DMS 273 treated with DMSO at 0.1 percent for 48 hours (cell line): ENCODE results near the gene LARP6.
"Not testable (repeated sequence)": the region's sequence is repeated elsewhere in the genome, so short reads cannot be mapped to it uniquely, and the experiment has no call there.

Source experiments
- DNase-seq: peaks from one replicate; lab custom pipeline; 2025; lab: John Stamatoyannopoulos, UW

LARP6 gene

DNA sequence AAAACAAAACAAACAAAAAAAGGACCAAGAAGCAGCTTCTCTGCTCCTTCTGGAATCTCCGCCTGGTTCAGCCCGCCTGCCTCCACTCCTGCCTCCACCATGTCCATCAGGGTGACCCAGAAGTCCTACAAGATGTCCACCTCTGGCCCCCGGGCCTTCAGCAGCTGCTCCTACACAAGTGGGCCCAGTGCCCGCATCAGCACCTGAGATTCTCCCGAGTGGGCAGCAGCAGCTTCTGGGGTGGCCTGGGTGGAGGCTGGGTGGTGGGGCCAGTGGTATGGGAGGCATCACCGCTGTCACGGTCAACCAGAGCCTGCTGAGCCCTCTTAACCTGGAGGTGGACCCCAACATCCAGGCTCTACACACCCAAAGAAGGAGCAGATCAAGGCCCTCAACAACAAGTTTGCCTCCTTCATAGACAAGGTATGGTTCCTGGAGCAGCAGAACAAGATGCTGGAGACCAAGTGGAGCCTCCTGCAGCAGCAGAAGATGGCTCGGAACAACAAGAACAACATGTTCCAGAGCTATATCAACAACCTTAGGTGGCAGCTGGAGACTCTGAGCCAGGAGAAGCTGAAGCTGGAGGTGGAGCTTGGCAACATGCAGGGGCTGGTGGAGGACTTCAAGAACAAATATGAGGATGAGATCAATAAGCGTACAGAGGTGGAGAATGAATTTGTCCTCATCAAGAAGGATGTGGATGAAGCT, 4.8 kb upstream of the LARP6 start:
- not testable (repeated sequence) for DNase-seq

DNA sequence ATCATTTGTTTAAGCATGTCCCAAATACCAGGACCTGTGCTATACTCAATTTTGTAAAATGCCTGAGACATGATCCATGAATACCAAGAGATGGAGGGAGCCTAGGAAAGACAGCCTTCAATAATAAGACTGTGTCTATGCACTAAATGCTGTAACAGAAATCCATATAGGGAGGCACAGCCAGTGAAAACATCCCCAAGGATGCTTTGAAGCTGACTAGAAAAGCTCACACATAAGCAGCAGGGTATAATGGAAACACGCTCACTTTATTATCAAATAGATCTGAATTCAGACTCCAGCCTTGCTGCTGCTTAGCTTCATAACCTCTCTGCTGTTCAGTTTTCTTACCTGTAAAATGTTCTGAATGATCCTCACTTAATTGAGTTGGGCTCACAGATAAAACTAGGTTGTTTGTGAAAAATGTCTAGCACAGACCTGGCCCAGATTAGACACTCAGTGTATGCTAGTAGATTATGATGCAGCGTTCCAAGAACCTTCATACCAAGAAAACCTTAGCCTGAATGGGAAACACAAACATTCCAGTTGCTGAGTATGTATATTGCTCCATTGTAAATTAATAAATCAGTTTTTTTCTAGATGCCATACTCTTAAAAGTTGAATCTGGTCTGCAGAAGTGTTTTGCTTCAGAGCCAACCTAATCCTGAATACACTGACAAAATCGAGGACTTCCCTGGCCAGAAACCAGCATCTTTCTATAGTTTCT, 3.8 kb upstream of the LARP6 start:
- no peak for DNase-seq

DNA sequence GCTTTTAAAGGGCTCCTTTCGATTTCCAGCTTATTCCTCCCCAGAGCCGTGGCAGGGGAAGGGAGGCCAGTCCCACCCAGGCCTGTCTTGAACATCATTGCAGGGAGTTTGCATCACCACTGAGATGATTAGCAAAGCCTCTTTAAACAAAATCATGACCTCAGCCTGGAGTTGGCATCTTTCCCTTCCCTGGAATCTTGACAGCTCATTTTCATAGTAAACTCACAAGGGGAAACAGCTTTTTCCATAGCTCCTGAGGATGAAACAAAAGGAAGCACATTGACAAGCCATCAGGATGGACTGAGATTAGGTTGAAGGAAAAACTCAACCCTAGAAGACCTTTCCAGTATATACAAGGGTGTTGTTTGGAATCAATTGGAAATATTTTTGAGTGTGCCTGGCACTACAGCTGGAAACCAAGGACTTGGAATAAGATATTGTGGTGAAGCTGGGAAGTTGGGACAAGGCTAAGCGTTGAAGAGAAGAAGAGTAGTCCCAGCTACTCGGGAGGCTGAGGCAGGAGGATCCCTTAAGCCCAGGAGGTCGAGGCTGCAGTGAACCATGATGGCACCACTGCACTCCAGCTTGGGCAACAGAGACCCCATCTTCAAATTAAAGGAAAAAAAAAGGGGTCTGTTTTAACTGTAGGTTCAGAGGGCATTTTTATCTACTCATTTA, 3.1 kb upstream of the LARP6 start:
- DNase-seq, result no peak

DNA sequence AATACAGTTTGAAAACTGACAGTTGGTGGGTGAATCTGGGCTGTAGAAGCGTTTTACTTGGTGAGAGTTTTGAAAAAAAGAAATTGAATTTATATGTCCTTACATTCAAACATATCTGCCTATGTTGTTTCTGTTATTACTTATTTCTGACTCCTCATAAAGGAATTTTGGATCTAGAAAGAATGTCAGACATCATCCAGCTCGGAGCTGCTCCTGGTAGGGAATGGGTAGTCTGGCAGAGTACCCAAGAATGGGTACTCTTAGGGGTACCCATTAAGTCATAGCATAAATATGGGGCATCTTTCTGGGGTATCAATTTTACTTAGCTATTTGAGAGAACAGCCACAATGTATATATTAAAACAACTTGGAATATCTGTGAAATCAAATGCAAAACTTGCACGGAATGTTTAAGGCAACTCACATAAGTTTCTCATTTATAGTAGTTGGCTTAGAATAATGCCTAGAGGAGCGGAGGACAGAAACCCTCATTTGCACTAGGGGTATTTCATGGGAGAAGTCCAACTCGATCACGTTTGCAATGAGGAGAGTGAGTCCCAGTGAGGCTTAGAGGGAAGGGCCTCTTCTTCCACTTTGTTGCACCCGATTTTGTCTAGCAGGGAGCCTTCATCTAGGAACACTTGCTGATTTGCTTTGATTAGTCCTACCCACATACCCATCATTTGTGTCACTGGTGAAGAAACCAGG, 2.4 kb upstream of the LARP6 start:
- DNase-seq, result no peak

DNA sequence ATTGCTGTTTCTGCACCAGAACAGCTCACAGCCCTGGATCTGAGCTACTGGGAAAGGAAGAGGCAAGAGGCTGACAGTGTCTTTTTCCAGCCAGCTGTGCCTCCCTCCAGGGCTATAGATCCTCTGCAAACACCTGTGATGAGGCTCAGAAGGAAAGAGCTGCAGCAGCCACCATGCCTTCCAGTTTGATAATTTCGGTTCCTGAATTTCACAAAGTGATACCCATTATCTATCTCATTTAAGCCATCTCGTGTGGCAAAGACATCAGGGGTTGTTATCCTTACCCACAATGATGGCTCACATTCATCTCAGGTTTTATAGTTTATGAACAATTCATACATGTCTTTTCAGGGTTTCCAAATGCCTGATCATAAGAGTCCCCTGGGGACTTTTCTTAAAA, 1.8 kb upstream of the LARP6 start:
- no peak for DNase-seq

DNA sequence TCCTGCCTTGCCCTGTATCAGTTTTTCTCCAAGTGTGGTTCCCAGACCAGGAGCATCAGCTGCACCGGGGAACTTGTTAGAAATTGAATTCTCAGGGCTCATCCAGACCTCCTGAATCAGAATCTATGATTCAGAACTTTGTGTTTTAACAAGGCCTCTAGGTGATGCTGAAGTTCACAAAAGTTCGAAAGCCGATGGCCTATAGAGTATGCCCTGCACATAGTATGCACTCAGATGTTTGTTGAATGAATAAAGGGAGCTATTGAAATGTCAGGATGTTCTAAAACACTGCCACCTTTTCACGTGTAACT, 664 bp upstream of the LARP6 start:
- DNase-seq, result no peak

DNA sequence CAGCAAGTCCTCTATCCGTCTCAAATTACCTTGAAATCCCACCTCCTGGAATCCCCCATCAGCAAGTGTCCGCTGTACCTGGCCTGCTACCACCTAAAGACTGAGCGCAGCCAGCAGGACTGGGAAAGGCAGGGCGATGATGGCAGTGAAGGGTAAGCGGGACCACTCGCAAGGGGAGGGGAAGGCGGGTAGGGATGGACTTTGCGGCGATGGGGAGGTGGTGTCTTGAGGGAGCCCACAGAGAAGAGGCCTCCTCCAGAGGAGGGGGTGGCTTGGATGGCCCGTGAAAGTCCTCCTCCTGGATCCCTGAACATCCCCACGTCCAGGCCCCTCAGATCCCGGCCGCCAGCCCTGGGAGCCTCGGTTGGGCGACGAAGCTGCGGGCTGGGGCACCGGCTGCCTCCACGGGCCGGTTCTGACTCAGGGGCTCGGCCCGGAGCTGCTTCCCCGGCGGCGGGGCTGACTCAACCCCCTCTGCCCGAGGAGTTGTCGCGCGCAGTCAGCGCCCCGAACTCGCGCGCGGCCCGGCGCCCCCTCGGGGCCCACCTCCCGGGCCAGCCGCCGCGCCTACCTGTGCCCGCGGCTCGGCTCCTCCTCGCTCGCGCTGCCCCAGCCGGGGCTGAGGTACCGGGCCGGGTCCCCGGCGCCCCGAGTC, 512 bp downstream of the LARP6 start:
- DNase-seq, result no peak

DNA sequence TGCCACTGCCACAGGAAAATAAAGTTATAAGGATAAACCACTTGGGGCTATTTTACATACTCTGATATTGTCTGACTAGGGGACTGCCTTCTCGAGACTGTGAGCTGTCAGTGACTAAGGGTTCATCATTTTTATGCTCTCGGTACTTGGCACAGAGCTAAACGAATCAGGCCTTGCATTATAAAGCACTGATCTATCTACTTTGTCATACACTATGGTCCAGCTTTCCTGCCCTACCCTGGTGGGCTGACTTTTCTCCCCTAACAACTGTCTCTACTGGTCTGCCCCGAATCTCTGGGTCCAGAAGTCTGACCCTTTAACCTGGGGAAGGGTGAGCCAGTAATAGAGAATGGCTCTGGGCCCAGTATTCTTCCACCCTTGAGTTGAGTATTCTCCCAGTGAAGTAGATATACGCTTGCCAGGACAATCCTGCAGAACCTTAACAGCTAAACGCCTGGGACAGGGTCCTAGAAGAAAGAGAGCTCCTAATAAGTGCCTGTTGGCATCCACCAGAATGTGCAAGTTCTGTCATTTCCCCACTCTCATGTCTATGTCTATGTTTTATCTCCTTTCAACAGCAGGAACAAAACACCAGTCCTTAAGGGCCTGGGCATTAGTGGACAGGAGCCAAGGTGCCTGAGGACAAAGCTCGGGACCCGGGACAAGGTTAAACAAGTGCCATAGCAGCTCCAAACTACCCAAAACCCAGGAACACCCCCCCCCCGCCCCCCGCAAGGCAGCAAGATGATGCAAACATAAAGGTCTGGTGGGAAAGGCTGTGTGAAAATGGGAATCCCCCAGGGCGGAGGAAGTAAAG, 1.2 kb downstream of the LARP6 start:
- DNase-seq, result no peak

DNA sequence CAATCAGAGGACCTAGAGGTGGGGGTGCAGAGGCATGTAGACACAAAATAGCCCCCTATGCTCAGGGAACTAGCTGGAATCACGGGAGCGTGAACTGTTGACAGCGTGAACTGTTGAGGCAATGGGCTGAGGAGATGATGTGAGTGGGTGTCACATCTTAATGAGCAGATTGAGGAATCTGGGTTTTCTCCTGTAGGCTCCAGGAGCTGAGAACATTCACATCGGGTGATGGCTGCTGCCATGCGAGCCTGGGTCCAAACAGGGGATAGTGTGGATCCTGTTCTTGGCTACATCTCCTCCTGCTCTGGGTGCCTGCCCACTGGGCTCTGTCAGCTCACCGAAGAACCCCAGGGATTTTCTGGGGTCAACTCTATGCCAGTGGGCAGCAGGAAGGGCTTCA, 2.1 kb downstream of the LARP6 start:
- DNase-seq, result no peak

DNA sequence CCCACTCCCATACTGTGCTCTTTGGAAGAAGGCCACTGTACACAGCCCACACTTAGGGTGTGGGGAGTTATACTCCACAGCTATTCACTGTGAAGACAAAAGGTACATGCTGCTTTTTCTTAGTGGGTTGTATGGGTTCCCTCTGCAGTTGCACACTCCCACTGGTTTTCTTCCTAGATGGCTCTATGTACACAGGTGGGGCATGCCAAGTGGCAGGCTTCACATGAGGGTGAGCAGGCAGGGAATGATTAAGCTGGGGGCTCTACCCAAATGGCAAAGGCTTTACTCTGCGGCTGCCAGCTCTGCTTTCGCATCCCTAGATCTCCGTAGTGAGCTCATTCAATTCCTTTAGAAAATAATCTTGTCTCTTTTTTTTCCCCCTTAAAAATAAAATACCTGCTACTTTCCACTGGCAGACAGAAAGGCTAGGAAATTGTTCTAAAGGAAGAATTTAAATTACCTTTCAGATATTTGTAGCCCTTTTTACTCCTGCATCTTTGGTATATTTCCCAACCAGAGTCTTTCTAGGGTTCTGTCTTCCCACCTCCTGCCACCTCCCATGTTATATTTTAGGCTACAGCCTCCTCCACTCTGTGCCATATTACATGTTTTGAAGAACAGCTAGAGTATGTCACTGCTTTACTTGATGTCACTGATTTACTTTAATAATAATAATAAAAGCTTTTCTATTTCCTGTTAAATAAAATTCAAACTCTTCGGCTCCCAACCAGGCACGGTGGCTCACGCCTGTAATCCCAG, 8.2 kb downstream of the LARP6 start:
- DNase-seq, result no peak

DNA sequence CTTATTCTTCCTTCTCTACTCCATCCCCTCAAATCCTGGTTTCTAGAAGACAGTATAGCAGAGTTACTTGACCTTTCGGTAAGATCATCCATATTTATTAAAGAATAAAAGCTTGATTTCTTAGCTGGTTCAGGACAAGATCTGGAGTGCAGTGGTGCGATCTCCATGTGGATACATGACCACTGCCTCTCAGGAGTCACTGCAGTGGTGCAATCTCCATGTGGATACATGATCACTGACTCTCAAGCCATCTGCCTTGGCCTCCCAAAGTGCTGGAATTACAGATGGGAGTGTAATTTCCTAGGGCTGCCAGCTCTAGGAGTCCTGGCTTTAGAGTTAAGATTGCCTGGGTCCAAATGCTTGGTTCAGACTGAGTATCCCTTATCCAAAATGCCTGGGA, 16.5 kb downstream of the LARP6 start:
- no peak for DNase-seq

DNA sequence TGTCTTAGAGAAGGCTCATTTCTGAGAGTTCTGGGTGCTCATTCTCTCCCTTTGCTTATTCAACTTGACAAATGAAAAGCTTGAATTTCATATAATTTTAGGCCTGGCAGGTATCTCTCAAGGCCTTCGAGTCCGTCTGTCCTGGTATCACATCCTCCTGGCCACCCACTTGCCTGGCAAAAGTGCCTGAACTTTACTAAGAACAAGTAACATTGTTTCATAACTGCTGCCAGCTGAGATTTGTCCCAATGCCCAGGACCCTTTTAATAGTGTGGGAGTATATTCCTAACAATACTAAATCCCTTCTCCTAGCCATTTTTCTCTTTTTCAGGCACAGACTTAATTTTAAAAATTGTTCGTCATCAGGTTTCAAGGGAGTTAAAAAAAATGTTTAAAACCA, 18.1 kb downstream of the LARP6 start:
- DNase-seq, result no peak

DNA sequence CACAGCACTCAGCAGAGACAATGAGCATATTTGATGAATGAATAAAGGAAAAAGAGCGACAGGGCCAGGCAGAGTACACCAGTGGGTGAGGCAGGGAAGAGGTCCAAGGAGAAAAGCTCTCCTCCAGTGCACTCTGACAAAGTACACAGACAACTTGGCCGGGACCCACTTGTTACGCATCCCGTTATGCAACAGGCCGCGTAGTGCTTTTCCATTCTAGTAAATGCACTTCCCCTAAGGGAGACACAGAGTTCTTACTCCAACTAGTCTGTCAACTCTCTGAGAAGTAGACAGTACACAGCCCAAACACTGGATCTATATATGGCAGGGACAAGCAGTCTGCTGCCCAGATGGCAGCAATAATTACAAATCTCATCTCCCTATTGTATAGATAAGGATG, 18.5 kb downstream of the LARP6 start:
- no peak for DNase-seq

DNA sequence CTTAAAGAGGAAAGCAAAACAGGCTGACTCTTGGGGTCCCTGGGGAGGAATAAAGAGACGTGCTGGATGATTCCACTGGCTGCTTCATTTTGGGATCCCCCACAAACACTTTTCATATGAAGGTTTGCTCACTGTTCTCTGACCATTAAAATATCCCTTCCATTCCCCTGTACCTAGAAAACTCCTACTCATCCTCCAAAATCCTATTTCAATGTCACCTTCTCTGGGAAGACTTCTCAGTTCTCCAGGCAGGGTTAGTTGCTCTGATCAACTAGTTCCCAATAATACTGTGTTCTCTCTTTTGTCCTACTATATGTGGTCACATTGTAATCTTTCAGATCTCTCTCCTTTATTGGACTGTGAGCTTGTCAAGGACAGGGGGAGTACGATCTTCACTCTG, 19.0 kb downstream of the LARP6 start:
- no peak for DNase-seq

DNA sequence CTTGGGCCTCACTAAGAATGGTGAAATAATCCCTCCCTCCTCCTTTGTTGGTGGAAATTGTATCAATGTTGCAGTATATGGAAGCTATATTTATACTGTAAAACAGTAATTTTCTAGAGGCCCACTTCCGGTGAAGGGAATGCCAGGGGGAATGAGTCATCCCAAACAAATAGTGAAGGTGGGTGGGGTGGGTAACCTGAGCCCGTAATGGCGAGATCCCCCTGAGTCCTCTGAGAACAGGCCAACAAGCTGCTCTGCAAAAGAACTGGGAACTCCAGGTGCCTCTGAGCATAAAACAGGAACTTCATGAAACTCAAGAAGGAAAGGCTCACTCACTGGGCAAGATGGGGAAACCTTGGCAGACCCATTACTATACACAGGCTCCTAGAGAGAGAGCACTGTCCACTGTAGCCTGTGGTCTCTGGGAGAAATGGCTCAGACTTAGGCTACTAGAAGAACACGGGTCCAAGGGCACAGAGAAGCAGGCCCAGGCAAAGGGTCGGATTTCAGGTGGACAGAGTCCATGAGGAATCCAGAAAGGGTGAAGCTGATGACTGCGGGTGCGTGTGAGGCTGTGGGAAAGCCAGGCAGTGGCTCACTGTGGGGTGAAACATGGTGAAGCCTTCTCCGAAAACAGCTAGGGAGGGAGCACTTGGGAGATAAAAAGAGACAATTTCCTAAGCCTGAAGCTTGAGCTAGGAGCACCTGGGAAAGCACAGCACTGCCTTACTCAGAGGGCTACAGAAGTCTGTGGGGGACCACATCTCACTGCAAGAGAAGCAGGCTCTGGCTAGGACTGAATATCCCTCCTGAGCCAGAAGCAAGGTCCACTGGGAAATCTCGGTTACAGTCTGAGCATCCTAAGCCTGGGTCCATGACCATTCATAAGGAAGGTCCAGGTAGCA, 19.8 kb downstream of the LARP6 start:
- DNase-seq, result no peak

DNA sequence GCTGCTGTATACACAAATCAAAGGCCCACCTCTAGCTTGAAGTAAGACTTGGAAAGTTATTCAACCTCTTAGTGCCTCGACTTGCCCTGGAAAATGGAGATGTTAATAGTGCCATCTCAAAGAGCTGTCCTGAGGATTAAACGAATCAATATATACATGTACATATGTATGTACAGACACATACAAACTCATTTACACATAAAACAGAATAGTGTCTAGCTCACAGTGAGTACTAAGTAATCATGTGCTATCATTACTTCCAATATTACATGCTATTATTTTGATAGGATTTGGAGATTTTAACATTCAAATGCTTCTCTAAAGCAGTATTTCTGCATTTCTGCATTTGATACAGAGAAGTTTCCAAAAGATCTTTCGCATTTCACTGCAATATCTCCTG, 20.5 kb downstream of the LARP6 start:
- no peak for DNase-seq

DNA sequence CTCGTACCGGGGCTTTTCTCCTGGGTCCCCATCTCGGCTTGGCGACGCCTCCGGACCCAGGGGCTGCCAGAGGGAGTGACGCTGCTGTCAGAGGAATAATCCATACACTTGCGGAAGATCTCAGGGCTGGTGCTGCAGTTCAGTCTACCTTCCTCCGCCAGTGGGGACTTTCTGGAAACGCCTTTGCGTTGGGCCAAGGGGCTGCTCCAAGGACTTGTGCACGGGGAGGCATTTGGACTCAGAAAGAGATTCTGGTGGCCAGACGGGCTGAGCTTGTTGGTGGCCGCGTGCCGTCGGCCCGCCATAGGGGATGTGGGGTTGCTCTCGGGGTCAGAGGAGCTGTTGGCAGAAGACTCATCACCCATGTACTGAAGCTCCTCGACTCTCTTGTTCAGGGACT, 21.8 kb downstream of the LARP6 start:
- DNase-seq, result no peak

DNA sequence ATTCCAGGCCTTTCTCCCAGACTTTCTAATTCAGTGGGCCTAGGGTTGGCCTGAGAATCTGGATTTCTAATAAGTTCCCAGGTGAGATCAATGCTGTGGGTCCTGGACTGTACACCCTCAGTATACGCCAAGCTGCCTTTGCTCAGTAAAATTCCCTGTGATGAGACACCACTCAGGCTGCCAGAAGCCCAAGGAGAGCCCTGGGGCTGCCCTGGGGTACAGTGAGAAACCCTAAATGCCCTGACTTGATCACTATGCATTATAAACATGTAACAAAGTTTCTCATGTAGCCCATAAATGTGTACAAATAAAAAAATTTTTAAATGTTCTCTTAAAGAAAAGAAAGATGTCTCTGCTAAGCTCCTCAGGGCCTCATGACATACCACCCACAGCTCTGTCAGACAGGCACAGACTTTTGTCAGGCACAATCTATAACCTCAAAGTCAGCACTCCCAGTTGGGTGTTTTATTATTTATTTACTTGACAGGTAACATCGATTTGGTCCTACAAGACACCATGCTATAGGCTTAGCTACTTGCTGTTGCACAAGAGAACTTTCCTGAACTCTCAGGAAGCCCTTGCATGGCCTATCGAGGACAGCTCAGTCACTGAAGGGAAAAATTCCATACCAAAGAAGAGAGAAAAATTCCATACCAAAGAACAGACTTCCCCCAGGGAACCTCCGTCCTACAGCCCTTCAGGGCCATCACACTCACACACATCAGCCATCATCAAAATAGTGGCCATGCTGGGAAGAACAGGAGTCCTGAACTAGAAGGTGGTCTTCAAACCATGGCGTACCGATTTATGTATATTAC, 22.7 kb downstream of the LARP6 start:
- DNase-seq, result no peak

DNA sequence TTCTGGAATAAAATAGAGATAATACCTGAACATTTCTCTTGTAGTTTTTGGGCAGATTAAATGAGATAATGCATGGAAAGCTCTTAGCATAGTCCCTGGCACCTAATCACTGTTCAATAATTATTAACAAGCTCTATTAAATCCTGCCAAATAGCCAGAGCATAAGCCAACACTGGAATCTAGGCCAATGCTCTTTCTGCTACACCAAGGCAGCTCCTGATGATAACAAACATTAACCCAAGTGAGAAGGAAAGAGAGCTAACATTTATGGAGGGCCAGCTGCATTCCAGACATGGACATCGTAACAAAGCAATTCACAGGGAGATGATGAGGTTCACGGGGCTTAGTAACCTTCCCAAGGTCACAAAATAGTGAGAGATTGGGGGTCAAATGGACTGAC, 23.3 kb downstream of the LARP6 start:
- DNase-seq, result no peak
